Measurements from ENCODE around the gene DCDC2B. TPM values are rescaled to one million over a fixed set of nuclear protein-coding genes. Genes with fewer than 3 reads are reported as not detected.

DCDC2B gene
- total RNA-seq, 1 donor from 2014 or later = not detected

GRCh38 chr1:32200226-32201010 is 8.5 kb upstream of the DCDC2B start, which contains the start of gene CCDC28B:
Gene CCDC28B (plus strand): TSS chr1:32200595. CDS start chr1:32201936, 1,341 bp downstream.
- no peak for TF ChIP-seq CTCF (IDR thresholded peaks at IDR 0.05)
- intact Hi-C loops (cut with DNase I) = loop anchor here (1.0 to 5.0 kb wide), 2 partner anchors 20 to 92 kb away; partner anchors contain the start of gene HDAC1
- DNase-seq (ENCODE audit: low spot score in 2 of 2) = peak in 1 of 2 donors; percentile 82
- Histone ChIP-seq H3K4me1 (peaks cover 7 to 21% of the 10 kb centered on the region in 2 donors), H3K4me3 (peak within 1 kb of the TSS; percentile 73 to 74), H3K9me3 (no peaks in the 10 kb centered on the region), H3K27me3 (no peaks in the 10 kb centered on the region), H3K36me3 (peaks cover 15 to 32% of the 10 kb centered on the region in 2 donors), H3K27ac (peak within 1 kb of the TSS; percentile 66 to 68)

- no peaks in the 10 kb centered on the region for H3K9me3 ChIP-seq
- H3K4me3 ChIP-seq = peak overlapping the region; percentile 73 to 74
- peaks cover 7 to 25% of the 10 kb centered on the region in 2 donors for H3K4me1 ChIP-seq
- DNase-seq (ENCODE audit: low spot score in 2 of 2) = peak in 1 of 2 donors; percentile 84
- no peaks in the 10 kb centered on the region for H3K27me3 ChIP-seq
- H3K36me3 ChIP-seq = peaks cover 9 to 23% of the 10 kb centered on the region in 2 donors
- intact Hi-C loops (cut with DNase I) = loop anchor here (5.0 kb wide), 1 partner anchor 91 kb away; the partner anchor contains the start of gene HDAC1
- peak in 1 of 3 experiments; percentile 18 for TF ChIP-seq CTCF (IDR thresholded peaks at IDR 0.05)
- peak overlapping the region; percentile 66 to 68 for H3K27ac ChIP-seq
Measured at GRCh38 chr1:32201011-32201855, 7.7 kb upstream of the DCDC2B start.

GRCh38 chr1:32204943-32205361 is 3.9 kb upstream of the DCDC2B start:
- no peak for TF ChIP-seq CTCF (IDR thresholded peaks at IDR 0.05)
- Histone ChIP-seq H3K27me3 (no peaks in the 10 kb centered on the region), H3K4me1 (peaks cover 2 to 16% of the 10 kb centered on the region in 2 donors), H3K9me3 (no peaks in the 10 kb centered on the region), H3K27ac (no peak overlapping the region), H3K36me3 (no peaks in the 10 kb centered on the region), H3K4me3 (peak overlapping the region; percentile 52 to 86)
- no peak for DNase-seq (ENCODE audit: low spot score in 2 of 2)
- intact Hi-C loops (cut with DNase I) = loop anchor here (5.0 kb wide), 1 partner anchor 87 kb away; the partner anchor contains the start of gene HDAC1

- Histone ChIP-seq H3K27ac (peak within 1 kb of the TSS in 1 of 2 donors; percentile 22), H3K4me1 (peaks cover 0 to 15% of the 10 kb centered on the region in 2 donors), H3K36me3 (no peaks in the 10 kb centered on the region), H3K27me3 (no peaks in the 10 kb centered on the region), H3K4me3 (peak within 1 kb of the TSS; percentile 52 to 86), H3K9me3 (no peaks in the 10 kb centered on the region)
- intact Hi-C loops (cut with DNase I) = no loop called here
- peak; percentile 39 to 91 for DNase-seq (ENCODE audit: low spot score in 2 of 2)
- TF ChIP-seq CTCF (IDR thresholded peaks at IDR 0.05) = no peak
Measured at GRCh38 chr1:32205401-32206370, 3.2 kb upstream of the DCDC2B start, which contains the start of gene IQCC. Gene IQCC (plus strand): TSS chr1:32205671. CDS start chr1:32205682, 11 bp downstream.

Measured in ascending aorta (tissue), 2 donors.